GM18858 (cell line): ENCODE measurements around the gene MYOF.
"Not testable (repeated sequence)": the region's sequence is repeated elsewhere in the genome, so short reads cannot be mapped to it uniquely, and the experiment has no call there.

ENCODE experiments used
- ATAC-seq: cut with Tn5 transposase; IDR thresholded peaks from one replicate; pipeline ENCODE4 v1.9.1; 2021; ENCODE audit not compliant: unreplicated experiment

The MYOF gene

GRCh38 chr10:93458821-93459257 lies 23.3 kb downstream of the MYOF start:
- ATAC-seq, result no peak

GRCh38 chr10:93457511-93457910 lies 24.6 kb downstream of the MYOF start:
- ATAC-seq, result no peak

- ATAC-seq, result no peak
These were observed 25.7 kb downstream of the MYOF start for GRCh38 chr10:93456480-93456879.

GRCh38 chr10:93454736-93455135 lies 27.4 kb downstream of the MYOF start:
- ATAC-seq, result no peak

- ATAC-seq, result no peak
These were observed 28.0 kb downstream of the MYOF start for GRCh38 chr10:93454146-93454545.

- no peak for ATAC-seq
These were observed 30.0 kb downstream of the MYOF start for GRCh38 chr10:93452143-93452542.

- ATAC-seq, result no peak
These were observed 30.7 kb downstream of the MYOF start for GRCh38 chr10:93451244-93451947.

GRCh38 chr10:93447970-93448369 lies 34.2 kb downstream of the MYOF start:
- no peak for ATAC-seq

GRCh38 chr10:93447019-93447418 lies 35.1 kb downstream of the MYOF start:
- no peak for ATAC-seq

GRCh38 chr10:93445978-93446720 lies 36.0 kb downstream of the MYOF start:
- ATAC-seq, result no peak

- no peak for ATAC-seq
These were observed 36.8 kb downstream of the MYOF start for GRCh38 chr10:93445097-93445960.

- no peak for ATAC-seq
These were observed 38.7 kb downstream of the MYOF start for GRCh38 chr10:93443481-93443880.

- ATAC-seq, result not testable (repeated sequence)
These were observed 39.4 kb downstream of the MYOF start for GRCh38 chr10:93442721-93443120.

GRCh38 chr10:93440591-93441091 lies 41.5 kb downstream of the MYOF start:
- no peak for ATAC-seq

GRCh38 chr10:93438613-93439253 lies 43.4 kb downstream of the MYOF start:
- no peak for ATAC-seq

- no peak for ATAC-seq
These were observed 44.1 kb downstream of the MYOF start for GRCh38 chr10:93437946-93438612.

GRCh38 chr10:93437086-93437945 lies 44.8 kb downstream of the MYOF start:
- ATAC-seq, result no peak

GRCh38 chr10:93436591-93437085 lies 45.5 kb downstream of the MYOF start:
- no peak for ATAC-seq
